D721Med (cell line): ENCODE results near the gene CFAP74.

Experiments used
- DNase-seq: peaks from one replicate; pipeline ENCODE4 v3.0.0; 2011; ENCODE audit warnings: low spot score; ENCODE audit not compliant: insufficient read length
- FAIRE-seq: peaks from 2 replicates; lab custom pipeline; 2011; peaks lifted over from hg19 to GRCh38; lab: Jason Lieb, UNC
- CTCF ChIP-seq: IDR thresholded peaks from 2 replicates; pipeline ENCODE4 v1.5.1; 2012; ENCODE audit warnings: mild to moderate bottlenecking, control low read depth; ENCODE audit not compliant: insufficient read depth; ENCODE audit errors: missing control alignments

CFAP74 gene

DNA sequence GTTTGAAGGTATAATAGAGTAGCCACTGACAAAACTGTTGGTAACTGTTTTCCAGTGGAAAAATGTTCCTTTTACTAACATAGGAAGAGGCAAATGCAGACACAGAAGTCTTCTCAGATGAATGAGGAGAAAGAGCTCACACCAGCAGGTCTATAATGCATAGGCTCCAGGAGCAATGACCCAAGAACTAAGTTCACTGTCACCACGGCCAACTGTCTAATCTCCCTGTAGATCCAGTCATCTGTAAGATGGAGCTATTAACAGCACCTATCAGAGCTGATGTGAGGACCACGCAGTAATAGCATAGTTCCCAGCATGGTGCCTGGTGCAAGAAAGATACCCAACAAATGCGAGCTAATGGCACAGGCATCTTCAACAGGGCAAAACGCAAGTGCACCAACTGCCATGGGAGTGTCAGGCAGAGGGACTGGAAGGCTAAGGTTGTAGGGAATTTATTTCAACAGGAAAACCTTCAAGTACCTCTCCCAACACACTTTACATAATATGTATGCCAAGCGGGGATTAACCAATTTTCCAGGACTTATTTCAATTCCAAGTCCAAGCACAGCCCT lies 125.6 kb downstream of the CFAP74 start:
- FAIRE-seq: no peak
- no peak for TF ChIP-seq CTCF
- DNase-seq: no peak

GRCh38 chr1:1876335-1876930 lies 127.2 kb downstream of the CFAP74 start:
- FAIRE-seq (no peak), DNase-seq (no peak)
- TF ChIP-seq CTCF: no peak

DNA sequence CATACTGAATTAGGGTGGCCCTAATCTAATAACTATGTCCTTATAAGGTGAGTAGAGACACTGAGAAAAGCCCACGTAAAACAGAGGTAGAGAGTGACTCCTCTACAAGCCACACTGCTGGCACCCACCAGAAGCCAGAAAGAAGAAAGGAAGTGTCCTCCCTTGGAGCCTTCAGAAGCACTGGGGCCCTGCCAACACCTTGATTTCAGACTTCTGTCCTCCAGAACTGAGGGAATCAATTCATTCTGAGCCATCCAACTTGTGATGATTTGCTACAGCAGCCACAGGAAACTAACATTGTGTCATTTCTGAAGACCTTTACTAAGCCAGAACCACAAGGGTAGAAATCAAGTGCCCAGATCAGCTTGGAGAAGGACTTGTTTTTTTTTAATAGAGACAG lies 127.7 kb downstream of the CFAP74 start:
- DNase-seq (no peak), FAIRE-seq (no peak)
- TF ChIP-seq CTCF: no peak

GRCh38 chr1:1874901-1875300 lies 128.7 kb downstream of the CFAP74 start:
- TF ChIP-seq CTCF: no peak
- no peak for FAIRE-seq
- DNase-seq: no peak

DNA sequence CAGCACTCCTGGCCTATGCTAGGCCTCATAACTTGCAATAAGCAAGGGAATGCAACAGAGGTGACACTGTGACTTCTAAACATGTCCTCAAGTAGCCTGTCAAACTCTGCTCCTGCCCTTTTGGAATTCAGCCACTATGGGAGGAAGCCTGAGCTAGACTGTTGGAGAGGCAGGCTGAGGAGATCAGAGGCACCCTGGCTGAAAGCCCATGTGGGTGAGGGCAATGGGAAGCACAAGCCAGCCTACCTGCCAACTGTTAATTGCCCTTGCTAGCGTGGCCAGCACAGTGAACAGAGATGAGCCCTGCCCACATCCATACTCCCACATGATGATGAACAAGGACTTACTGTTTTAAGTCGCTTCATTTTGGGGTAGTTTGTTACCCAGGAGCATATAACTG lies 130.4 kb downstream of the CFAP74 start:
- DNase-seq (no peak), FAIRE-seq (no peak)
- TF ChIP-seq CTCF: no peak

GRCh38 chr1:1872329-1872994 lies 131.1 kb downstream of the CFAP74 start:
- FAIRE-seq: no peak
- DNase-seq: no peak
- no peak for TF ChIP-seq CTCF
